ENCODE measurements around the gene MAMLD1. TPM values are rescaled to one million over a fixed set of nuclear protein-coding genes. Genes with fewer than 3 reads are reported as not detected.

MAMLD1 gene
- total RNA-seq, 1 donor from 2014 or later: 1.9 TPM

DNA sequence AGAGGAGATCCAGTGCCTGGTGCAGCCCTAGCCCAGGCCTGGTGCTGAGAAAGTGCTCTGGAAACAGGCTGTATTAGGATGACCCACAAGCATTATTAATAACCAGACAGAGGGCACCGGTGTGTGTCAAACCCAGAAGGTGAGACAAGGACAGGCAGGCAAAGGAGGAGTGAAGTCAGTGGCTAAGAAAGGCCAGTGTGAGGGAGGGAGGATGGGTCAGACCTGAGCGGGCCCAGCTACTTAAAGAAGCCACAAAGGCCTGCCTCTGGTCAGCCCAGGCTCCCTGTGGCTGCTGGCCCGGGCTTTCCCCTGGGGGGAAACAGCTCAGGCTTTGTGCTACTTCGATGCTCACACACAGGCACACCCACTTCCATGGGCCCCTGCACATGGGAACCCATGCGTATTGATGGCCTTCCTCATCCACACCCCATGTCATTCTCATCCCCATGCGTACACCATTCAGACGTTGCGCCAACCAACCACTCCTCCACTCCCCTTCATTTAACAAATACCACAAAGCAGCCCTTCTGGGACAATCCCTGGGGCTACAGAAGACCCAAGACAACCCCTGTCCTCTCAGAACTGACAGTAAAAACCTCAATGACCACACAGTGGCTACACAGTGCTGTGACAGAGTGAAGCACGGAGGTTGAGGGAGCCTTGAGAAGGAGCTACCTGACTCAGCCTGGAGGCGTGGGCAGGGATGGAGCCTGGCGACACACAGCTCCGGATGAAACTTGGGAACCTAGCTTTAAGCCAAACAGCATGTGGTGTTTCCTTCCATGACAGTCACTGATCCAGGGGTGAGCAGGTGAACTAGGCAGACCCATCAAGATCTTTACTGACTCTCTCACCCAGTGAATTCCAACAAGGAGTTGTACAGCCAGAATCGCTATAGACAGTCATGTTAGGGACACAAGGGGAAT is 180.4 kb downstream of the MAMLD1 start:
- DNase-seq (no peak), ATAC-seq (ENCODE audit: poor library complexity) (no peak)
- intact Hi-C loops (cut with DNase I): no loop called here

DNA sequence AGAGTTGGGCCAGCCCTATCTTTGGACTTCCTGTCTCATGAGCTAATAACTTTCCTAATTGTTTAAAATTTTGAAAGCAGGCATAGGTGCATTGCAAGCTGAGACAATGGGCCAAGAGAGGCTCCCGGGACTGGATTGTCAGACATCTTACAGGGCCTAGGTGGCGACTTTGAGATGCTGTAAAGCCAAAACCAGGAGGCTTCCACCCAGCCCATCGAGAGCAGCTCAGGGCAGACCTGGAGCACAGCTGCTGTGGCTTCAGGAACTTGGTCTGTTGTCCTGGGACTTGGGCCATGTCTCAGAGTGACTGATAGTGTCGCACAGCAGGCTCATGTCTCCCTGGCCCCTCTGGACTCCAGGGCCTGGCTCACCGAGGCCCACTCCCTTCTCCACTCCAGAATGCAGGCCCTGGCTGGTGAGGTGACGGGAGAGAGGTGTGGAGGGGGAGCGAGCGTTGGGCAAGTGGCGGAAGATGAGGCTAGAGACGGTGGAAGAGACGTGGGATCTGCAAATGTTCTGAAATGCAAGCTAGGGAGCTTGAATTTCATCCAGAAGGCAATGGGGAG is 181.2 kb downstream of the MAMLD1 start:
- intact Hi-C loops (cut with DNase I): no loop called here
- ATAC-seq (ENCODE audit: poor library complexity) (no peak), DNase-seq (no peak)

DNA sequence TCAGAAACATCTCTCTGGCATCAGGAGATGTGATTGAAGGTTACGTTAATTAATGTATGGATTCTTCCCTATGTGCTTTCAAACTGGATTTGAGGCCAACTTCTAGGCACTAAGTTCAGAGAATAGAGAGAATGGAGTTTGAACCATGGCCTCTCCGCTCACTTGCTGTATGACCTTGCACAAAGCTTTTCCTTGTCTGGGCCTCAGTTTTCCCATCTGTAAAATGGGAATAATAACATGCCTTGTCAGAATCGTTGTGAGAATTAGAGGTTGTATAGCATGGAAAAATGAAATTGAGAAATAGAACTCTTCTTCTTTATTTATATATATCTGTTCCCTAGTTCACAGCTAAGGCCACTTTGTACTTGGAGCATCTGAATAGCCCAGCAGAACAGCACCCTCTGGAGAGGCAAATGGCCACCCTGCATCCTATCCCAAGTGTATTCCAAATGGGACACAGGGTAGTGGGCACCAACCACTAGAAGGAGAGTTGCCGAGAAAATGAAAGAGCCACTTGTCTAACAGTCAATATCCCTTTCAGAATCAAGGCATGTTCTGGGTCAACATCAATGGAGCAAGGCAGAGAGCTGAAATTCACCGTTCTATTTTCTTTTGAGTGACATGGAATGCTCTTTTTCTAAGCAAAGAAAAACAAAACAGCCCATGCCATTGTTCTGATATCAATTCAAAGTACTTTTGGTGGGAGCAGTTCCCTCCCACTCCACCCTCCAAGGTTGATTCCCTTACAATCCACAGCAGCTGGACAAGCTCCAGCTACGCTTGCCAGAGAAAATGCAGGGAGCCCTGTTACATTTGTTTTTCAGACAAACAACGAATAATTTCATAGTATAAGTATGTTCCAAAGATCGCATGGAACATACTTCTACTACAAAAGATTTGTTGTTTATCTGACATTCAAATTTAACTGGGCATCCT is 182.0 kb downstream of the MAMLD1 start:
- ATAC-seq (ENCODE audit: poor library complexity) (no peak), DNase-seq (no peak)
- intact Hi-C loops (cut with DNase I): no loop called here

DNA sequence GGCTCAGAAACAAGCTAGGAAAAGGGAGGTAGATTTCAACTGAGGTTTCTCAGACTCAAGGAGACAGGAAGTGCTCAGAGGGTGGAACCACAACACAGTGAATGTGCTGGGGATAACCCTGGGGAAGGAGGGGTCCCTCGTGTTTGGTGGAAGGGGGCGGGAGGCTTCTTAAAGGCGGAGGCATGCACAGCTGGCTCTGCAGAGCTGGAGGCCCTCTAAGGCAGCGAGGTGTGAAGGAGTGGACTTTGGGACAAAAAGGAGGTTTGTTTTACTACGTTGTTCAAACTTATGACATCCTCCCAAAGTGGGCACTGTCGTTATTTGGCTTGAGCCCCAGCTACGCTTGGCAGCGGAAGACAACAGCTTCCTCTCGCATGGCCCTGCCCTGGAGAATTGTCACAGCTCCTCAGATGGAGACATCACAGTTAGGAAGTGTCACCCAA is 183.6 kb downstream of the MAMLD1 start:
- DNase-seq (no peak), ATAC-seq (ENCODE audit: poor library complexity) (no peak)
- intact Hi-C loops (cut with DNase I): no loop called here

DNA sequence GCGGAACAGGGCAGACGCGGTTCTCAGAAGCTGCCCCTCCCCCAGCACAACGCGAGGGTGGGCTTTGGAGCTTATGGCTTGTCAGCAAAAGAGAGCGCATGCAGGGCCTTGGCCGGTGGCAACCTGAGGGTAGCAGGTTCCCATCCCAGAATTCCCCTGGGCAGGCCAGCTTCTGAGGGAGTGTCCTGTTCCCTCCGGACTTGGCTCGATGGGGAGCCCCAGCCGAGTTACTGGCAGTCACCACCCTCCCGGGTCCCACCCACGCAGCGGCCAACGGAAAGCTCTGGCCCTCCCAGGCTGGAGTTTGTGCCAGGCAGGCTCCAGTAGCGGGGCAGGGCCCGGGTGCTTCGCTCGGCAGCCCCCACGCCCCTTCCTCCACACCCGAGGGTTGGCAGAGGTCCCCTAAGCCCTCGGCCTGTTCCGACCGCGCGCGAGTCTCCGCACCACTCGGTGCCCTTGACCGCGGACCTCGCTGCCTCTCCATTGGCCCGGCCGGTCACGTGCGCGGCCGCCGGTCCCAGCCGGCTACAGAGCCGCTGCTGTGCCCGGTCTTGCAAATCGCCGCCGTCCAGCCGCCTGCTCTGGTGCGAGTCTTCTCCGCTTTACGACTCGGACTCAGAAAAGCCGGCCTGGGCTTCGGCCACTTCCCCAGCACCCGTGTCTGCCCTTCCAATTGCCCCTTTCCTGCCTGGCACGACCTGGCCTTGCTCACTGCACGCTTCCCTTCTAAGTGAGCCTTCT is 184.4 kb downstream of the MAMLD1 start:
- intact Hi-C loops (cut with DNase I): no loop called here
- ATAC-seq (ENCODE audit: poor library complexity) (peak; percentile 97), DNase-seq (peak; percentile 81)

DNA sequence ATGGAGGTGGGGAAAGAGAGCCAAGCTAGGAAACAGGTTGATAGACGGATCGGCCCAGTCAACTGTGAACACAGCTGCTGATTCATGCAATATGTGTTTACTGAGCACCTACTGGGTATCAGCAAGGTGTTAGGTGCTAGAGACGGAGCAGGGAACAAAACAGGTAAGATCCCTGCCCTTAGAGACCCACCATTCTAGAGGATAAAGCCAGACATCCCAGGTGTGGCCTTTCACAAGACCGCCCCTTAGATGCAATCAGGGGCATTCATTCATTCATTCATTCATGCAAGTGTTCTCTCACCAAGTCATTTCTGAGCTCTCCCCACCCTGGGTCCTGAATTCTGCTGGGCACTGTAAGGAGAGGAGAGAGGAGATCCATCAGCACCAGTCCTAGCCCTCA is 185.1 kb downstream of the MAMLD1 start:
- intact Hi-C loops (cut with DNase I): no loop called here

DNA sequence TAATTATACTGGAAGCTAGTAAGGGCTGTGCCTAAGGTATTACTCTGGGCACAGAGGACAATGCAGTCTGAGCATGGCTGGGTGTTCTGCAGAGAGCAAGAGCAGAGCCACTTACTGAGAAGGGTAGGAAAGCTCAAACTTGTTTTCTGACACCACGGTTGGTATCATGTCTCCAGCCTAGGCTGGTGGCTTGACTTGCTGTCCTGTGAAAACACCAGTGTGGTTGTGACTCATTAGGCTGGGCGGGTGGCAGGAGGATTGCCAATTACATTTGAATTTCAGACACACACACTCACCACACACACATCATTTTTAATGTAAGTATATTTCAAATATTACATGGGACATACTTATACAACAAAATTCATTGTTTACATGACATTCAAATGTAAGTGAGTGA is 185.6 kb downstream of the MAMLD1 start:
- intact Hi-C loops (cut with DNase I): no loop called here
- DNase-seq (no peak), ATAC-seq (ENCODE audit: poor library complexity) (no peak)

More for the DNA sequence above, 185.1 kb downstream of the MAMLD1 start:
- no peak for ATAC-seq (ENCODE audit: poor library complexity)
- DNase-seq: no peak

DNA sequence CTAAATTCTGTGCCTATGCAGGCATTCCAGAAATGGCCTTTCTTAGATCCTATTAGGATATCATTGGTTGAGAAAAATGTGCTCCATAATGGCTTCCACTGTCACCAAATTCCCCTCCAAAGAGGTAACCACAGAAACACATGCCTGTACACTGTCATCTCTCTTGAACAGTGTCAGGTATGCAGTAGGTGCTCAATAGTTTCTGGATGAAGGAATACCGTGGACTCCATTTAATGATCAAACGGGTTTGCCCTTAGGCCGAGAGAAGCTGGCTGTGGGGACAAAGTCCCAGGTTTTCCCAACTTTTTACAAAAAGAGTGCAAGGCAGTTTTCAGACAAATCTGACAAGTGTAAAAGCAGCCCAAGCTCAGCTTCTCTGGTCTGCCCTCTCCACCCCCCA is 188.8 kb downstream of the MAMLD1 start:
- DNase-seq: no peak
- no peak for ATAC-seq (ENCODE audit: poor library complexity)
- intact Hi-C loops (cut with DNase I): no loop called here

DNA sequence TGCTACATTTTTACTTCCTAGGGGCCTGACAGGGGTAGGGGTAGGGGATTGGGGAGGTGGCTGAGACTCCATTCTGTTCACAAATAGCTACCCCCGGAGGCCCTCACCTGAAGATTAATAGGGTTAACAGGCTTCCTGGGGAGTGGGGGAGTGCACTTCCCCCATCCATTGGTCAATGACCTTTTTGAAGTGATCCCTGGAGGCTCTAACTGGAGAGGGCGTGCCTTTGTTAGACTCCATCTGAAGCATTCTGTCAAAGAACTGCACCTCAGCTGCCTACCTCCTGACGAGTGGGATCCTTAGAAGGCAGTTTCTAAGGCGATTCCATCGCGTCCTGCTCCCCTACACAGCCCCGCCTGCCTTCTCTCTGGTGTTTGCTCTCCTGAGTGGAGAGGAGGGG is 195.3 kb downstream of the MAMLD1 start:
- no peak for ATAC-seq (ENCODE audit: poor library complexity)
- no peak for DNase-seq
- intact Hi-C loops (cut with DNase I): no loop called here

Other genes starting within 250 kb of the MAMLD1 start
- 8.7 TPM for gene MTM1, start 205.3 kb downstream of the MAMLD1 start, total RNA-seq